ENCODE data around the gene NCOA3.

Gene NCOA3

GRCh38 chr20:47465335-47466090, 36.2 kb upstream of the NCOA3 start:
- no peak overlapping the region for H3K4me3 ChIP-seq (ENCODE audit: low read length)
- no peak for DNase-seq (ENCODE audit: low read depth)
- TF ChIP-seq CTCF (IDR thresholded peaks at IDR 0.05; ENCODE audit: insufficient read depth, low read depth, low read length, missing control alignments) = no peak

- no peak overlapping the region for H3K4me3 ChIP-seq (ENCODE audit: low read length)
- DNase-seq (ENCODE audit: low read depth) = no peak
- no peak for TF ChIP-seq CTCF (IDR thresholded peaks at IDR 0.05; ENCODE audit: insufficient read depth, low read depth, low read length, missing control alignments)
Observed at GRCh38 chr20:47466213-47466612, 35.5 kb upstream of the NCOA3 start.

DNA sequence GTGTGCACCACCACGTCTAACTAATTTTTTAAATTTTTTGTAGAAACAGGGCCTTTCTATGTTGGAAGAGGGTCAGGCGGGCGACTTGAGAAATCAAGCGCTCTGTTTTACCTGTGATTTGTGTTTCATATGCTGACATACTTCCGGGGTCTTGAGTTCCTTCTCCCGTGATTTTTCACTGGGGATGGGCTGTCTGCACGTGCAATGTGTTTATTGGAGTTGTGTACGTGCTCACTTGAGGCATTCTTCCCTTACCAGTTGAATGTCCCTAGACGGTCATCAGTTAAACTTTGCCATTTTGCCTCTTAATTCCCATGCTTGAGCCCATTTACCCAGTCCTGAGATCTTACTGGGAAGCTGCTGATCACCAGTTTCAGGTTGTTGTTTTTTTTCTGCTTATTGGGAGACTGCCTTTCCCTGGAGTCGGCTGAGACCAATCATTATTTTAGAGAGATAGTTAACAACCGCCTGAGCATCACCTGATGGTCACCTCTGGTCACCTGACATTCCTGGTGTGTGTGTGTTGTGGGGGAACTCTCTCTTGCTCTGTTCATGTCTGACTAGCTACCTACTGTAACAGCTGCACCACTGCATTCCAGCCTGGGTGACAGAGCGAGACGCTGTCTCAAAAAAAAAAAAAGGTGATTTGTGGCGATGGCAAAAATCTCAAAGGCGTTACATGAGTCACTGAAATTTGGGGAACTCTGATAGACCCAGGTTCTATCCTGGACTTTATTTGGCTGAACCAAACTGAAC, 34.8 kb upstream of the NCOA3 start:
- TF ChIP-seq CTCF (IDR thresholded peaks at IDR 0.05; ENCODE audit: insufficient read depth, low read depth, low read length, missing control alignments) = no peak
- DNase-seq (ENCODE audit: low read depth) = no peak
- H3K4me3 ChIP-seq (ENCODE audit: low read length) = no peak overlapping the region

GRCh38 chr20:47468290-47469050, 33.2 kb upstream of the NCOA3 start:
- TF ChIP-seq CTCF (IDR thresholded peaks at IDR 0.05; ENCODE audit: insufficient read depth, low read depth, low read length, missing control alignments) = no peak
- DNase-seq (ENCODE audit: low read depth) = no peak
- no peak overlapping the region for H3K4me3 ChIP-seq (ENCODE audit: low read length)

DNA sequence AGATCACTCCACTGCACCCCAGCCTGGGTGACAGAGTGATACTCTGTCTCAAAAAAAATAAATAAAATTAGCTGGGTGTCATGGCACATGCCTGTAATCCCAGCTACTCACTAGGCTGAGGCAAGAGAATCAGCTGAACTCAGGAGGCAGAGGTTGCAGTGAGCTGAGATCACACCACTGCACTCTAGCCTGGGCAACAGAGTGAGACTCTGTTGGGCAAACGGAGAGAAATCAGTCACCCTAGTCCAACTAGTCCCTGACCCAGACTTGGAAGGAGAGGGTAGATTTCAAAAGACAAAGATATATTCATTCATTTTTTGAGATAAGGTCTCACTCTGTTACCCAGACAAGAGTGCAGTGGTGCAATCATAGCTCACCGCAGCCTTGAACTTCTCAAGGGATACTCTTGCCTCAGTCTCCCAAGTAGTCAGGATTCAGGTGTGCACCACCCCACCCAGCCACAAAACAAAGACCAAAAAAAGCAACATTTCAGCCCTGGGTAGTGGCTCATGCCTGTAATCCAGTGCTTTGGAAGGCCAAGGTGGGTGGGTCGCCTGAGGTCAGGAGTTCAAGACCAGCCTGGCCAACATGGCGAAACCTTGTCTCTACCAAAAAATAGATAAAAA, 26.2 kb upstream of the NCOA3 start:
- no peak overlapping the region for H3K4me3 ChIP-seq (ENCODE audit: low read length)
- no peak for TF ChIP-seq CTCF (IDR thresholded peaks at IDR 0.05; ENCODE audit: insufficient read depth, low read depth, low read length, missing control alignments)
- no peak for DNase-seq (ENCODE audit: low read depth)

DNA sequence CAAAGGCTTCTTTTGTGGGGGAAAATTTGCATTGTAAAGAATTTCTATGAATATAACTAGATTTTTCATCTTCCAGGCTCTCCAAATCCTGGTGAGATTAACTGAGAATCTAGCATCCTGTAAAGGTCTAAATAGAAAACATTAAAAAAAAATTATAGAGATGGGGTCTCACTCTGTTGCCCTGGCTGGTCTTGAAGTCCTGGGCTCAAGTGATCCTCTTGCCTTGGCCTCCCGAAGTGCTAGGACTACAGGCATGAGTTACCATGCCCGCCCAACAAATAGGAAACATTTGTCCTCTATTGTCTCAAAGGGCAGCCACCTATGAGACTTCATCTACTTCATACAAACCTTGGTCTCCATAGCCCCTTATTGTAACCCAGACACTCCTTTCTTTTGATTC, 25.2 kb upstream of the NCOA3 start:
- DNase-seq (ENCODE audit: low read depth) = no peak
- TF ChIP-seq CTCF (IDR thresholded peaks at IDR 0.05; ENCODE audit: insufficient read depth, low read depth, low read length, missing control alignments) = no peak
- no peak overlapping the region for H3K4me3 ChIP-seq (ENCODE audit: low read length)
